Stimulated activated CD8-positive, alpha-beta memory T cell treated with anti-CD3 and anti-CD28 coated beads, Interleukin-2, amount 100 ng/mL, for 48 hours (primary cell): ENCODE results near the gene IRF2BPL.
A peak's percentile ranks its signal among the peaks of the same experiment; 100 is the strongest.

Experiments
- DNase-seq, 2 donors: peaks; one replicate each; pipeline ENCODE4 v3.0.0-alpha.2; 2020; ENCODE audit warnings: low read depth in 2 of 2

The IRF2BPL gene

GRCh38 chr14:77053046-77053841 is 24.7 kb upstream of the IRF2BPL start:
- peak; percentile 70 to 76 for DNase-seq

- DNase-seq = no peak
These were observed 24.0 kb upstream of the IRF2BPL start for GRCh38 chr14:77052281-77053044.

- no peak for DNase-seq
These were observed 22.6 kb upstream of the IRF2BPL start for GRCh38 chr14:77051116-77051515.

GRCh38 chr14:77046721-77047120 is 18.2 kb upstream of the IRF2BPL start:
- DNase-seq = no peak

- no peak for DNase-seq
These were observed 17.0 kb upstream of the IRF2BPL start for GRCh38 chr14:77045238-77046162.

- DNase-seq = no peak
These were observed 16.3 kb upstream of the IRF2BPL start for GRCh38 chr14:77044783-77045237.

- no peak for DNase-seq
These were observed 15.5 kb upstream of the IRF2BPL start for GRCh38 chr14:77043984-77044485.

- no peak for DNase-seq
These were observed 14.9 kb upstream of the IRF2BPL start for GRCh38 chr14:77043177-77043983.

- DNase-seq = no peak
These were observed 13.5 kb upstream of the IRF2BPL start for GRCh38 chr14:77041881-77042545.

GRCh38 chr14:77040741-77041653 is 12.5 kb upstream of the IRF2BPL start:
- no peak for DNase-seq

GRCh38 chr14:77040059-77040740 is 11.7 kb upstream of the IRF2BPL start:
- DNase-seq = peak; percentile 88 to 90

- DNase-seq = no peak
These were observed 11.0 kb upstream of the IRF2BPL start for GRCh38 chr14:77039285-77040058.

- DNase-seq = no peak
These were observed 9.5 kb upstream of the IRF2BPL start for GRCh38 chr14:77037938-77038568.

- no peak for DNase-seq
These were observed 8.9 kb upstream of the IRF2BPL start for GRCh38 chr14:77037215-77037937.

- DNase-seq = no peak
These were observed 8.1 kb upstream of the IRF2BPL start for GRCh38 chr14:77036484-77037214.

GRCh38 chr14:77035267-77035666 is 6.8 kb upstream of the IRF2BPL start:
- no peak for DNase-seq
